Frontal cortex (tissue), 4 donors: ENCODE results near the gene KCNV2. TPM values are rescaled to one million over a fixed set of nuclear protein-coding genes. Genes with fewer than 3 reads are reported as not detected.
"Not testable (repeated sequence)": the region's sequence is repeated elsewhere in the genome, so short reads cannot be mapped to it uniquely, and the experiment has no call there.

Experiments
- DNase-seq, 2 donors: peaks; one replicate each; pipeline ENCODE4 v3.0.0; 2012; ENCODE audit warnings: low spot score in 2 of 2
- FAIRE-seq: peaks from 2 replicates; lab custom pipeline; 2012; peaks lifted over from hg19 to GRCh38; lab: Jason Lieb, UNC
- total RNA-seq: library from RNA; depleted of rRNA; stranded (reverse); fragments of >200 nt; gene quantifications from one replicate; pipeline ENCODE4 v1.2.3, GENCODE V29; 2014
- donor health status: control.
- donor health status: control.
- donor health status: control.

KCNV2 gene
- total RNA-seq: not detected

DNA sequence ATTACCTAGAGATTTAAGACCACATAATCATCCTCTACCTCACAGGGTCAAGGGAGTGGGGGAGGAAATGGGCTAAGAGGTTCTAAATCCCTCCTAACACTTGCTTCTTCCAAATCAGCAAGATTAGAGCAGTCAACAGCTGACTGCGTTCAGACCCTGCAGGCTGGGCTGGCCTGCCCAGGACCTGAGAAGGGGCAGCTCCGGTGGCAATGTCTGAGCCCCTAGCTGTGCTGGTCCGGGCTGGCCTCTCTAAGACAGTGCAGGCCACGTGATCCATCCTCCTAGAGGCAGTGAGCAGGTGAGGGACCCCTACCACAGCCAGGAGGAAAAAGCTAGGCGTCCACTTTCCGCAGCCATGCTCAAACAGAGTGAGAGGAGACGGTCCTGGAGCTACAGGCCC is at the start of gene KCNV2:
Gene KCNV2, plus strand, starts transcription at position 126 of the 400 bp plus-strand sequence. Its CDS starts 230 bp downstream, at position 356.
- FAIRE-seq: no peak
- DNase-seq: no peak

DNA sequence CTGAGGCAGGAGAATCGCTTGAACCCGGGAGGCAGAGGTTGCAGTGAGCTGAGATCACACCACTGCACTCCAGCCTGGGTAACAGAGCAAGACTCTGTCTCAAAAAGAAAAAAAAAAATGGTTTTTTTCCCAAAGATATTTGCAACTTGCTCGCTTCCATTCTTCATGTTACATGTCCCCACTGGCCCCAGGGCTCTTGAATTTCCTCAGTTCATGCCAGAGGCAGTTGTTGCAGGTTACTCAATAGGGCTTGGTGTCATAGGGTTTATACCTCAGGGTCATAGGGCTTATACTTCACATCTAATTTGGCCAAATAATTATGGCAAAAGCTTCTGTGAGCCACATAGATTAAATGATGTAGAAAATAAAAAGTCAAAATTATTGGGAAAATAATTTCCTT is 44.1 kb upstream of the KCNV2 start:
- FAIRE-seq: no peak
- DNase-seq: no peak

DNA sequence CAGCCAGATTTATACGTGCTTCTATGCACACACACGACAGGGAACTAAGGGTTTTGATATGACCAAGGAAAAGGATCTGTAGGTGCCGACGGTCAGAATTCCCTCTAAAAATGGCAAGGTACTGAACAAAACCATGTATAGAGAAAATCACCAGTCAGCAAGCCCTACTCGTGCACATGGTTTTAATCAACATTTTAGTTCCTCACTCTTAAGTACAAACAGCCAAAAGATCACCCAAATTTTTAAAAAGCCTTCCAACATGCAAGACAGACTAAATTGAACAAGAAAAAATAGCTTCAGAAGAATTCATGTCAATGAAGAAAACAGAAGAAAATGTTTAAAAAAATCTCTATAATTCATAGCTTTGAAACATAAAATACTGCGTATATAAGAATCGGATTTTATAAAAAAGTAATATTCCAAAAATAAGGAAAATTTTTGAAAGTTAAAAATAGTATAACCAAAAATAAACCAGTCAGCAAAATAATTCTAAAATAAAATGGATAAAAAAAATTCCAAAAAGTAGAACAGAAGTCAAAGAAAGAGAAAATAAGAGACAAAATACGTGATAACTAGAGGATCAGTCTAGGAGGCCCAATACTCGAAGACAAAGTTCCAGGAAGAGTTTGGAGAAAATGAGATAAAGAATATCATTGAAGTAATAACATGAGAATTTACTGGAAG is 43.0 kb upstream of the KCNV2 start:
- peak; percentile 90 for FAIRE-seq
- DNase-seq: no peak

DNA sequence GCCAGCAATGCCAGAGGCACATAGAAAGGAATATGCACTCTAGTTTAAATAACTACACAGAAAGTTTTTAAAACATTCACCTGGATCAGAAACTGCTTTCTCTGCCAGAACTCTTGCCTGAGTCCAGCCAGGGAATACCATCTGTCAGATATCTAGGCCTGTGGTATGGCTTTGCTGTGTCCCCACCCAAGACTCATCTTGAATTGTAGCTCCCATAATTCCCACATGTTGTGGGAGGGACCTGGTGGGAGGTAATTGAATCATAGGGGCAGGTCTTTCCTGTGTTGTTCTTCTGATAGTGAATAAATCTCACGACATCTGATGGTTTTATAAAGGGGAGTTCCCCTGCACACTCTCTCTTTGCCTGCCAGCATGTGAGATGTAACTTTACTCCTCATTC is 41.5 kb upstream of the KCNV2 start:
- DNase-seq (no peak), FAIRE-seq (no peak)

DNA sequence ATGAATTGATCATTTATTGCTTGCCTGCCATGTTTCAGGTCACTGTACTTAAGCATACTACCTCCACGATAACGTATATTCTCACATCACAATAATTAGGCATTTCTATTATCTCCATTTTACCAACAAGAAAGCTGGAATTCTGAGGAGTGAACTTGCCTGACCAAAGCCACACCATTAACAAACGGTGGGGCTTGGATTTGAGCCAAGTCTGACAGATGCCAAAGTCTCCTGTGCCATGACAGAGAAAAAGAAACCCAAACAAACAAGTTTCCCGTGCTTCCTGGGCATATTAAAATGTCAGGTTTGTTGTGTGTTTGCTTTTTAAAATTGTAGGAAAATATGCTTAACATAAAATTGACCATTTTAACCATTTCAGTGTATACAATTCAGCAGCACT is 40.8 kb upstream of the KCNV2 start:
- FAIRE-seq: no peak
- DNase-seq: no peak

DNA sequence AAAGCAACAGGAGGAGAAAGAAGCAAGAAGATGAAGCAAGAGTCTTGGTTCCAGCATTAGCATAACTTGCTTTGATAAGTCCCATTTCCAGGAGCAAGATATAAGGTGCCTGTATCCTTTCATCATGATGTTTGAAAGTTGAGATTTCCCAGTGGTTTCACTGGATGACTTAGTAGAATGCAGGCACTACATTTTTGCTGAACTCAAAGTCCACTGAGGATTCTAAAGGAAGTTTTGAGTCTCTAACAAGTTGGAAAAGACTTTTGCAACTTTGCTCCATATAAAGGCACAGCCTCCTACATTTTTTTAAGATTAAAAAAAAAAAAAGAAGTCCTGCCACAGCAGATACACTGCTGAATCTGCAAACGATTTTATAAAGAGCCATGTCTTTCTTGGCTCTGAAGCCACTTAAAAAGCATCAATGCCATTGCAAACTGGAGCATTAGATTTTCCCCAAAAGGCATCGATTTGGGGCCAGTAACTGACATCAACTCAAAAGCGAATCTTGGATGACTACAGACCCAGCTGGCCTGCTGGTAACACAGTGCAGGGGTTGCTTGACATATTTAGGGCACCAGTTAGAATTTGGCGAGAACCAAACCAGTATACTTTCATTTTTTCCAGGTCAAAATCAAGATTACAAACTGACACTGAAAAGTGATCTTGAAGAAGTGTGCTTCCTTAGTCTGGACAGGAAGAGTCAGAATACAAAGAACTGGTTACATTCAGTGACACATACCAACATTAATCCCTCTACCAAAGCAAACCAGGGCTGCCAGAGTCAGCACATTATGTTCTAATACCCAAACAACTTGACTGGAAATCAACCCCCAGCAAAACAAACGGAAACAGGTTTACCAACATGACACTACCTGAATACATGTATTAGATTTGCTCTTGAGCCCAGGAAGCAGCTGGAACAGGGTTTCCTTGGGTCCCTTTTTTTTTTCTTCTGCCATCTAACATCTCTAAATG is 39.1 kb upstream of the KCNV2 start:
- no peak for FAIRE-seq

DNA sequence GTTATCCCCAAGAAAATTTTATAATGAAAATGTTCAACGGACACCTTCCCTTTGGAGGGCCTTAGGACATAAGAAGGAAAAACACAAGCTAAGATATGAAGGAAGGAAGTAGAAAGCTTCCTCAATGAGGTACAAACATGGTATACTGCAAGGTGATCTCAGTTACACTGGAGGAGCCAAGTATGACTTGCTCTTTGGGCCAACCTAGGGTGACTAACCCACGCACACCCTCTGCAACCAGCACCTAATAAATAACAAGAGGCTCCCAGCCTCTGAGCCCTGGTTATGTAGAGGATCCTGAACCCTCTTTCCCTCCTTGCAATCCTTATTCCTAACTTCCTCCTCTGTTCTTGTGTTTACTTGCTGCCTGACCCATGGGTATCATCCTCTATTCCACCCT is 38.3 kb upstream of the KCNV2 start:
- DNase-seq (no peak), FAIRE-seq (no peak)

More for the DNA sequence above, 39.1 kb upstream of the KCNV2 start:
- DNase-seq: no peak

DNA sequence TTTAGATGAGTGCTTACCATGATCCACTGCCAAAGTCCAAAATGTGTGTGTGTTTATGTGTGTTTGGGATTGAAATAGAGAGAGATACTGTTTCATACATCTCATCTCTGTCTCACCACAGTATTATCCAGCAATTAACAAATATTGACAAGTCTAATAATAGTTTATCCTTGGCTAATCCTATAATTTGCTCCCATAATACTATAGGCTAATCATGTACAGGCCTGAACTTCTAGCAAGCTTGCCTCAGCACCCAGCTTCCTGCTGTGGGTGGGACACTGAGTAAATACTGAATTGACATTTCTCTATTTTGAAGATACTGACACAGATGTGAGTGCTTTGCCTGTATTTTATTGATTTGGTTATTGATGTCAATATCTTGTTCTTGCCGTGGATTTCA is 35.3 kb upstream of the KCNV2 start:
- no peak for FAIRE-seq

DNA sequence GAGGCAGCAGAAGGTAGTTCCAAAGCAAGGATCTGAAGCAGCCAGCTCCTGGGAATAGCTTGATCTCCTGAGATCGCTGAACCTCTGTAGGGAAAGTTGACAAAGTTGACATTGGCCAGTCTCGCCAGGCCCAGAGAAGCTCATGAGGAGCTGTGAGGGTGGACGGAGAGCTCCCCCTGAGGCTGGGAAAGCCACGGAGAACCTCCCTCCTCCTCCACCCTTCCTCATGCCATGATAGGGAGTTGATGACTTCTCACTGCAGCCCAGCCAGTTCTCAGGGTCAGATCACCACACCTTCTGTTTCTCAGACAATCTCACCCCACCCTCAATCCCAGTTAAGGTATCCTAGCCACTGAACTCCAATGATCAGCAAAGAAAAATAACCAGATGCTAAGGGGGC is 30.4 kb upstream of the KCNV2 start:
- DNase-seq: no peak
- FAIRE-seq: no peak

More for the DNA sequence above, 35.3 kb upstream of the KCNV2 start:
- no peak for DNase-seq

DNA sequence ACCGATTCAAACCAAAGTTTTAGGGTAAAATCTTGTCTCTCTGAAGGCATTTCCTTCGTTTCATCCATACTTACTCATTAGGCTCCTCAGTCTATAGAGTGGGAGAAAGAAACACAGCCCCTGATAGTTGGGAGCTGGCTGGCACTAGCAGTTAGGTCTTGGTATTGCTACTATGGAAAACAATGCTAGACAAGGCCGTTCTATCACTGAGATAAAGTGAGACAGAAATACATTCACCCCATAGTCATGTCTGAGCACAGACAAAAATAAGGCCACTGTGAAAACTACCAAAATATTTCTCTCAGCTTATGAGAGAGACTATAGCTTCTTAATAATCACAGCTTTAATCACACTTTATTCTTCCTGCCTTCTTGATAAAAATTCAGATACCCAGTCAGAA is 28.7 kb upstream of the KCNV2 start:
- no peak for DNase-seq
- FAIRE-seq: no peak

DNA sequence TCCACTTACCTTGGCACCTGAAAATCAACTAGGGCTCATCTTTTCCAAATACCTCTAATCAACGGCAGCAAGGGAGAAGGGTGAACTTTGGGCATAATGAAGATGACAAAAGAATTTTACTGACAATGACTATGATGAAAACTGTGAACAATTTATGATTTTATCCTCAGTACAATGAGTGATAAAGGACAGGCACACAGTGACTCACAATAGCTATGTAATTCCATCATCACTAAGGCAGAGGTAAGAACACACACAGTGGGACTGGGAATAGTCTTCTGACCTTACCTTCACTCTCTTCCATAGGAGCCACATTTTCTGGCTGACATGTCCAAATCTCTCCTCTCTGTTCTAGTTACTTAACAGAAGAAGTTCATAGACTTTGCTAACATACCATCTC is 26.1 kb upstream of the KCNV2 start:
- no peak for FAIRE-seq
- no peak for DNase-seq

DNA sequence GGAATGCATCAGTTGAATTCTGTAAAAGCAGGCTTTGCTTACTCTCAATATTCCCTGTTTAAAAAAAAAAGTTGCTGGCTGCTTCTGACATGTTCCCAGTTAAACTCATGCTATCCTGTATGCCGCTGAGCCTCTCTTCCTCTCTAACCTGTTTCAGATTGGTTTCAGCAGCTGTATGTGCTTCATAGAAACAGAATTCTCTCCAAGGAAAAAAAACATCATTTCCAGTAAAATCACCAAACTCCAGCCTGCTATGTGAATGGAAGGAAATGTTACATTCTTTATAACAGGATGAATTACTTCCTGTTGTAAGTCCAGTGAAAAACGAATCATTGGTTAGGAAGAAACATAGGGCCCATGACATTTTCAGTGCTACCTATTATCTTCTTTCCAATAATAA is 25.7 kb upstream of the KCNV2 start:
- FAIRE-seq: no peak
- no peak for DNase-seq

DNA sequence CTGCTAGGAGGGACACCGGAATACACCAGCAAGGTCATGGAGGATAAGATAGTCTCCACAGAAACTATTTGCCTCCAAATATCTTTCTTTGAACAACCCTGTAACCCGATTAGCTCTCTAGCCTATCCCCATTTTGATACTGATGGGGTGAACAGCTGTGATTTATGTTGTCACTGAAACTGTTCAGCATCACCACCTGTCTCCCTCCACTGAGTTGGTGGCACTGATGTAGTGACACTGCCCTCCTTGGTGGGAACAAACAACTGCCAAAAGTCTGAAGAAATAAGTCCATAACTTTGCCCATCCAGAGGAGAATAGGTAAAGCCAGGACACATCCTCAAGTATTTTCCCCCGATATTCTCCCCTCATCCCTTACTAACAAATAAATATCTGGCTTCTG is 24.3 kb upstream of the KCNV2 start:
- DNase-seq (no peak), FAIRE-seq (no peak)

DNA sequence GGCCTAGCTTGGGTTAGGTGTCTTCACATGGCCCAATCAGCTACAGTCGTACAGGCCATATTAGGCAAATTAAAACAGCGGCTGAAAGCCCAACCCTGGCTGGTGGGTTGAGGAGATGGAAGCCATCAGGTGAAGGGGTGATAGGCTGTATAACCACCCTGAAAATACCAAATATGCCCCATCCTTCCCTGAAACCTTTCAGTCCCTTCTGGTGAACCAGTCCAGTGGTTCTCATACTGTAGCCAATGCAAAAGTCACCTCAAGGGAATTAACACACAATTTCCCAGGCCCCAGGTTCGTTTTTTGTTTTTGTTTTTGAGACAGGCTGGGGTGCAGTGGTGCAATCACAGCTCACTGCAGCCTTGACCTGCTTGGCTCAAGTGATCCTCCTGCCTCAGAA is 19.8 kb upstream of the KCNV2 start:
- FAIRE-seq (no peak), DNase-seq (no peak)

DNA sequence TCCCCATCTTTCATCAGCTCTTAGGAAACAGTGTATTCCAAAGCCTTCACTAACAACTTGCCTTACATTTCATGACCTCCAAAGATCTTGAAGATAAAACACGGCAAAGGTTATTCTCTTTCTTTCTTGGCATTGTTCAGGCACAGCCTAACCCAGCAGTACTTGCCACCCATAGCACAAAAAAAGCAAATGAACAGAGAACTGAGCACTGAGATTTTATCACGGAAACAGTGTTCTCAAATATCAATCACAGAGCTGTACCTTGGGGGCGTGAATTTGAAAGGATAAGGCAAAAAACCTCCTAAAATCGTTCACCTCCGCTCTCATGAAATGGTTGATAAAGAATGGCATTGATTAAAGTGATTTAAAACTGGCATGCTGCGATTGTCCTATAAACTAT is 16.9 kb upstream of the KCNV2 start:
- FAIRE-seq (no peak), DNase-seq (no peak)

DNA sequence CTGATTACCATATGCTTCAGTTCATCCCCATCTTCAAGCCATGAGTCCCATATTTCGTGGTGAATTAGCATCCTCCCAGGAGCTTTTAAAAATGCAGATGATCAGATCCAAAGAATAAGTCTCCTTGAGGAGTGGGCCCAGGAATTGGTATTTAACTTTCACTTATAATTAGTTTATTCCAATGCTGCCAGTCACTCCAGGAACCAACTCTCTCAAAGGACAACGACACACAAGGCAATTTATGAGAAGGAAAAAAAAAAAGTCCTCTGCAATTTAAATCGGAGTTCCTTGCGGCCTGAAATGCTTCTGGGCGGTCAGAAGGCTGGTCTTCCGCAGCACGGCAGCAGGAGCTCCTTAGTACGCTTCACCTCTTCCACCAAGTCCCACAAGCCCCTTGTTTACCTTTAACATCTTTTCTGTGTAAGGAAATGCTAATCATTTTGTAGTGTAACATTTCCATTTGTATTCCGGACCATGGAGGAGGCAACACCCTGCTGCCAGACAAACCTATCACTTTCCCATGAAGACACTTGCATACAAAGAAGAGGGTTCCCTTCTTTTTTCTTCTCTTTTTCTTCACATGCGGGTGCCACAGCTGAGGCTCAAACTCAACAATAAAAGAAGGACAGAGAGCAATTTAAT is 16.3 kb upstream of the KCNV2 start:
- DNase-seq: no peak

DNA sequence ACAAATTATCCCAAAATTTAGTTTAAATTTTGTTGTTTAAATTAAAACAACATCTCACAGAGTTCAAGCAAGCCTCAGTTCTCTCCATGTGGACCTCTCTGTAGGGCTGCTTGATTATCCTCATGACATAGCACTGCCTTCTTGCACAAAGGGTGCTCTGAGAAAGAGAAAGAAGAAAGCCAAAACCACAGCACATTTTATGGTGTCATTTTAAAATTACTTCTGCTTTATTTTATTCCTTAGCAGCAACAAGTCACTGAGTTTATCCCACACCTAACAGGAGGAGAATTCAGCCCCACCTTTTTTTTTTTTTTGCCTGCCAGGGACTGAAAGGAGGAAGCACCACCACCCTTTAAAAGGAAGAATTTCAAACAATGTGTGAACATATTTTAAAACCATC is 12.8 kb upstream of the KCNV2 start:
- no peak for FAIRE-seq
- DNase-seq: no peak

More for the DNA sequence above, 16.3 kb upstream of the KCNV2 start:
- FAIRE-seq: no peak

DNA sequence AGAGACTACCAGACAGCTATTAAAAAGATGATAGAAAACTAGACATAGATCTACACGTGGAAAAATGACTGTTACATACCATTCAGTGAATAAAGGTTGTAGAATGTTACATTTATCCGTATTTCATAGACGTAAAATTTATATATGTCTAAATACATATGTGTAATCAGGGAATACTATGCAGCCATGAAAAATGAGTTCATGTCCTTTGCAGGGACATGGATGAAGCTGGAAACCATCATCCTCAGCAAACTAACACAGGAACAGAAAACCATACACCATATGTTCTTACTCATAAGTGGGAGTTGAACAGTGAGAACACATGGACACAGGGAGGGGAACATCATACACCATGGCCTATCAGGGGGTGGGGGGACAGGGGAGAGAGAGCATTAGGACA is 10.1 kb upstream of the KCNV2 start:
- DNase-seq, FAIRE-seq: not testable (repeated sequence)

DNA sequence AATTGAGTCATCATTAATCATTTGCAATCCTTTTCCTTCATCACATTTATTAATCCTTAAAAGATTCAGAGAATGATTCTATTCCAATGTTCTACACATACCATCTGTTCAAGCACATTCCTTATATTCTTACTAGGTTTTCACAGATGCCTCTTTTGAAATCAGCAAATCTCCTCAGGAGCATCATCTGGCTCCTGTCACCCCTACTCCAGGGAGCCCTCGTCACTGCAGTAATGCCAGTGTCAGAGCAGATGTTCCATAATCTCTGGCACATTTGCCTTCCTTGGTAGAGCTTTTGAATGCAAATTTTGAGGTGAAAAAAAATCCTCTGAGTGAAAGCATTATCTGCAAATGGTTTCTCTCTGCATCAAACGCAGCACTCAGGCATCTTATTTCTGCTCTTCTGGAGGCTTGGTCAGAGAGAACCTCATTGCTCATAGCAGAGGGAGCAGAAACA is 7.6 kb upstream of the KCNV2 start:
- DNase-seq (no peak), FAIRE-seq (no peak)

DNA sequence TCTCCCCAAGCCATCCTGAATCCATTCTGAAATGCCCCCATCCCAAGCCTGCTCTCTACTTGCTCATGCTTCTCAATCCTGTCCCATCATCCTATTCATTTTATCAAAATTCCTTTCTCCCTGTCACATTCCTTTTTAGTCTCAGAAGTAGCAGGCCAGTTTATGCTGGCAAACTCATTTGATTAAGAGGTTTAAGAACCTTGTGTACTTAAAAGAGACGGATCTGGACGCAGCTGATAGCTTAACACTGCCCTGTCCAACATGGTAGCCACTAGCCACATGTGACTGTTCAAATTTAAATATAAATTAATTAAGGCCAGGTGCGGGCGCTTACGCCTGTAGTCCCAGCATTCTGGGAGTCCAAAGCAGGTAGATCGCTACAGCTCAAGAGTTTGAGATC is 5.6 kb upstream of the KCNV2 start:
- DNase-seq (no peak), FAIRE-seq (no peak)
